H1 (cell line): ENCODE results near the gene PCYT2. TPM values are rescaled to one million over a fixed set of nuclear protein-coding genes. Genes with fewer than 3 reads are reported as not detected.

ENCODE experiments used
- CTCF ChIA-PET: fragments of 300-600 bp; sonication (Branson Sonifier 250); formaldehyde crosslinking; loops from one replicate; lab custom pipeline; 2021; ENCODE audit not compliant: partially characterized antibody; lab: Charles Lee
- POLR2A ChIA-PET: fragments of 300-600 bp; sonication (Branson Sonifier 250); formaldehyde crosslinking; loops from one replicate; lab custom pipeline; 2021; ENCODE audit warnings: inconsistent platforms; ENCODE audit not compliant: partially characterized antibody; lab: Charles Lee
- DNase-seq, 2 experiments: peaks; one replicate each; pipeline versions ENCODE4 v3.0.0 to v3.0.0-alpha.2; 2010 to 2022; ENCODE audit warnings: low spot score in 2 of 2, low read depth in 1 of 2, mixed read lengths in 1 of 2
- FAIRE-seq: peaks from 2 replicates; lab custom pipeline; 2011; peaks lifted over from hg19 to GRCh38; lab: Jason Lieb, UNC
- H2AFZ ChIP-seq: 2 replicates; pipeline ENCODE4 v1.8.1; 2012; ENCODE audit warnings: low read length, inconsistent platforms
- H2AK5ac ChIP-seq: 2 replicates; pipeline ENCODE4 v1.6.1; 2013; ENCODE audit warnings: low read depth, low read length
- H2BK120ac ChIP-seq: replicated peaks from 2 replicates; pipeline ENCODE3; 2013; ENCODE audit warnings: low read depth, low read length, inconsistent platforms
- H2BK12ac ChIP-seq: 2 replicates; pipeline ENCODE4 v1.6.1; 2013; ENCODE audit warnings: low read depth, low read length
- H2BK15ac ChIP-seq: 2 replicates; pipeline ENCODE4 v1.6.1; 2013; ENCODE audit warnings: low read length
- H2BK20ac ChIP-seq: 2 replicates; pipeline ENCODE4 v1.6.1; 2013; ENCODE audit warnings: low read length
- H2BK5ac ChIP-seq: 2 replicates; pipeline ENCODE4 v1.6.1; 2013; ENCODE audit warnings: low read depth, low read length
- H3K14ac ChIP-seq: 2 replicates; pipeline ENCODE4 v1.6.1; 2013; ENCODE audit warnings: inconsistent platforms; ENCODE audit not compliant: insufficient read length
- H3K18ac ChIP-seq: 2 replicates; pipeline ENCODE4 v1.6.1; 2013; ENCODE audit warnings: low read length; ENCODE audit errors: extremely low read depth
- H3K23ac ChIP-seq: 2 replicates; pipeline ENCODE4 v1.6.1; 2013; ENCODE audit warnings: inconsistent platforms; ENCODE audit not compliant: insufficient read length
- H3K23me2 ChIP-seq: 2 replicates; pipeline ENCODE4 v1.6.1; 2013; ENCODE audit warnings: low read depth, low read length
- H3K27ac ChIP-seq: 2 replicates; pipeline ENCODE4 v1.6.1; 2011; ENCODE audit warnings: low read depth, low read length, inconsistent platforms
- H3K27me3 ChIP-seq, 4 experiments: replicated peaks in 1 of 4; 1 replicate in 1 of 4; 2 replicates in 3 of 4; pipeline versions ENCODE4 v1.6.1 to v1.8.1; 2011 to 2013; ENCODE audit warnings: low read length in 3 of 4, mild to moderate bottlenecking in 3 of 4, inconsistent platforms in 2 of 4, mixed read lengths in 2 of 4, moderate library complexity in 1 of 4; ENCODE audit not compliant: control insufficient read depth in 3 of 4, insufficient read depth in 3 of 4; ENCODE audit errors: extremely low read depth in 1 of 4
- H3K36me3 ChIP-seq, 4 experiments: 2 replicates each; pipeline versions ENCODE4 v1.6.1 to v1.8.1; 2011 to 2013; ENCODE audit warnings: mild to moderate bottlenecking in 4 of 4, low read length in 3 of 4, moderate library complexity in 2 of 4, control low read depth in 1 of 4, inconsistent platforms in 1 of 4; ENCODE audit not compliant: insufficient read depth in 4 of 4, control insufficient read depth in 2 of 4
- H3K4ac ChIP-seq: replicated peaks from 2 replicates; pipeline ENCODE3; 2013; ENCODE audit warnings: low read length, low read depth, mixed read lengths, inconsistent platforms; ENCODE audit not compliant: insufficient read length
- H3K4me1 ChIP-seq, 4 experiments: replicated peaks in 1 of 4; 1 replicate in 1 of 4; 2 replicates in 3 of 4; pipeline versions ENCODE4 v1.6.1 to v1.8.1; 2011 to 2013; ENCODE audit warnings: low read length in 3 of 4, inconsistent platforms in 2 of 4, mixed read lengths in 1 of 4; ENCODE audit not compliant: insufficient read depth in 4 of 4, control insufficient read depth in 3 of 4
- H3K4me2 ChIP-seq, 2 experiments: 2 replicates each; pipeline versions ENCODE4 v1.6.1 to v1.8.1; 2011 to 2013; ENCODE audit warnings: low read depth in 2 of 2, low read length in 2 of 2, control low read depth in 1 of 2, inconsistent platforms in 1 of 2, mild to moderate bottlenecking in 1 of 2; ENCODE audit not compliant: insufficient read depth in 1 of 2
- H3K4me3 ChIP-seq, 4 experiments: fragments of 200-600, 300-600 bp in 1 of 4; sonication (generic), shearing (Covaris generic), sonication (Bioruptor Twin) in 1 of 4; 2 replicates each; pipeline versions ENCODE4 v1.5.1 to v1.8.1; 2011 to 2016; ENCODE audit warnings: low read length in 4 of 4, low read depth in 3 of 4, control low read depth in 2 of 4, inconsistent platforms in 2 of 4, mild to moderate bottlenecking in 2 of 4, mixed read lengths in 1 of 4, moderate library complexity in 1 of 4; ENCODE audit not compliant: insufficient read depth in 2 of 4; ENCODE audit errors: extremely low read depth in 1 of 4
- H3K56ac ChIP-seq: replicated peaks from 2 replicates; pipeline ENCODE3; 2013; ENCODE audit warnings: low read depth, mild to moderate bottlenecking, mixed read lengths, low read length, inconsistent platforms; ENCODE audit not compliant: insufficient read length
- H3K79me1 ChIP-seq: 2 replicates; pipeline ENCODE4 v1.6.1; 2013; ENCODE audit warnings: low read depth, low read length, control low read depth
- H3K79me2 ChIP-seq, 2 experiments: 2 replicates each; pipeline versions ENCODE4 v1.6.1 to v1.8.1; 2012 to 2013; ENCODE audit warnings: low read length in 2 of 2, mild to moderate bottlenecking in 2 of 2, inconsistent platforms in 1 of 2; ENCODE audit not compliant: insufficient read depth in 2 of 2, control insufficient read depth in 1 of 2
- H3K9ac ChIP-seq, 4 experiments: replicated peaks in 1 of 4; 1 replicate in 1 of 4; 2 replicates in 3 of 4; pipeline versions ENCODE4 v1.6.1 to v1.8.1; 2011 to 2013; ENCODE audit warnings: low read depth in 3 of 4, low read length in 3 of 4, control low read depth in 2 of 4, mild to moderate bottlenecking in 2 of 4, moderate library complexity in 2 of 4, inconsistent platforms in 1 of 4; ENCODE audit errors: extremely low read depth in 1 of 4
- H3K9me3 ChIP-seq, 2 experiments: 2 replicates each; pipeline versions ENCODE4 v1.6.1 to v1.8.1; 2012 to 2013; ENCODE audit warnings: mild to moderate bottlenecking in 2 of 2, moderate library complexity in 2 of 2, control low read depth in 1 of 2, inconsistent platforms in 1 of 2, low read depth in 1 of 2, low read length in 1 of 2, mixed read lengths in 1 of 2; ENCODE audit not compliant: insufficient read depth in 2 of 2
- H4K20me1 ChIP-seq, 2 experiments: replicated peaks in 1 of 2; 2 replicates each; pipeline versions ENCODE3 to v1.8.1; 2011 to 2013; ENCODE audit warnings: inconsistent platforms in 2 of 2, low read length in 2 of 2, mild to moderate bottlenecking in 1 of 2; ENCODE audit not compliant: insufficient read depth in 2 of 2, control insufficient read depth in 1 of 2
- H4K5ac ChIP-seq: 2 replicates; pipeline ENCODE4 v1.6.1; 2013; ENCODE audit warnings: low read length, low read depth, mixed read lengths, inconsistent platforms; ENCODE audit not compliant: insufficient read length
- H4K8ac ChIP-seq: 2 replicates; pipeline ENCODE4 v1.8.0; 2013; ENCODE audit warnings: mild to moderate bottlenecking, moderate library complexity, low read length, inconsistent platforms; ENCODE audit not compliant: insufficient read depth; ENCODE audit errors: extremely low read depth
- H4K91ac ChIP-seq: replicated peaks from 2 replicates; pipeline ENCODE3; 2013; ENCODE audit warnings: low read length, mixed read lengths, inconsistent platforms; ENCODE audit not compliant: insufficient read length
- ASH2L ChIP-seq: fragments of 200-600, 300-600 bp; sonication (generic); IDR thresholded peaks from one replicate; pipeline ENCODE4 v1.7.1; 2017; ENCODE audit warnings: low read length
- HDAC6 ChIP-seq: IDR thresholded peaks from one replicate; pipeline ENCODE4 v1.7.1; 2012; ENCODE audit warnings: low read depth, mild to moderate bottlenecking, inconsistent platforms, low read length, moderate library complexity
- RFX5 ChIP-seq: IDR thresholded peaks from 2 replicates; pipeline ENCODE4 v1.6.1; 2011; ENCODE audit warnings: low read depth, low read length, improper control_type of control experiment, borderline replicate concordance
- WGBS, 2 experiments: shearing (Covaris generic) in 1 of 2; methylation state at CpG; one replicate each; pipeline versions ENCODE4 v1.1.6 to v1.1.7; 2013 to 2015; ENCODE audit warnings: low lambda C conversion rate in 2 of 2, mixed read lengths in 2 of 2, inconsistent platforms in 1 of 2, low coverage in 1 of 2, missing lambda C conversion rate in 1 of 2; ENCODE audit not compliant: insufficient replicate concordance in 2 of 2, insufficient coverage in 1 of 2, insufficient read length in 1 of 2; ENCODE audit errors: extremely low coverage in 1 of 2, missing lambda C conversion rate in 1 of 2; 5-methylcytosine and 5-hydroxymethylcytosine counted together
- polyA plus RNA-seq, 7 experiments: library from polyadenylated mRNA; depleted of rRNA in 3 of 7; stranded (reverse) in 5 of 7; unstranded in 2 of 7; fragments of >200 nt in 5 of 7; fragments of 200-250 nt in 2 of 7; gene quantifications; 1 replicate in 5 of 7; 2 replicates in 1 of 7; 4 replicates in 1 of 7; pipeline versions ENCODE4 v1.2.1 to v1.2.3, GENCODE V29; 2011 to 2013; ENCODE audit warnings: missing spikeins in 2 of 7, mixed read lengths in 2 of 7
- total RNA-seq: library from RNA; stranded (reverse); fragmentation: NEBNext Ultra II Directional; extraction: Animal tissue kit (Norgen Biotek cat#: 25700); gene quantifications from 2 replicates; pipeline ENCODE4 v1.2.1, GENCODE V29; 2021

The PCYT2 gene
- total and polyA plus RNA-seq, 2 of the 8 experiments (the other 6 are each of a cell fraction or from before 2014, with no cell fraction given): 29.9 to 31.3 TPM

GRCh38 chr17:81889602-81890001 is 21.6 kb downstream of the PCYT2 start:
- H3K4me1 ChIP-seq: peaks cover 0 to 3% (median 2%) of the 10 kb centered on the region in 4 experiments; a peak in 5 of 7 replicates
- peak overlapping the region in 1 of 2 experiments; percentile 75; a peak in 1 of 4 replicates for H3K4me2 ChIP-seq
- peaks cover 8 to 41% of the 10 kb centered on the region in 2 experiments for H3K79me2 ChIP-seq
- H2AK5ac ChIP-seq: no peak overlapping the region
- H3K56ac ChIP-seq: no peak overlapping the region
- H4K91ac ChIP-seq: no peak overlapping the region
- H4K5ac ChIP-seq: no peak overlapping the region
- H3K23me2 ChIP-seq: peaks cover 5% of the 10 kb centered on the region; the same call in 1 of the 2 replicates
- POLR2A ChIA-PET: interaction anchor here (0.6 to 12.3 kb wide), 10 partner anchors 13 to 181 kb away, joined by 3 to 151 read pairs (median 4); partner anchors contain the start of gene ARHGDIA
- no peak overlapping the region for H3K27ac ChIP-seq
- no peak overlapping the region for H2BK15ac ChIP-seq
- peaks cover 18% of the 10 kb centered on the region for H3K79me1 ChIP-seq
- no peak overlapping the region for H3K4ac ChIP-seq
- peaks cover 28 to 50% (median 36%) of the 10 kb centered on the region in 4 experiments for H3K36me3 ChIP-seq
- H3K4me3 ChIP-seq: peak overlapping the region in 1 of 4 experiments; percentile 89; a peak in 3 of 8 replicates
- H4K8ac ChIP-seq: no peak overlapping the region
- CTCF ChIA-PET: no interaction called here
- no peak overlapping the region for H3K23ac ChIP-seq
- WGBS, 2 experiments: 96% methylated on average over 9 of the region's 9 CpGs; no CpG with 5 or more reads in 1 of the 2 experiments
- FAIRE-seq (no peak), DNase-seq (no peak)
- H4K20me1 ChIP-seq: peaks cover 17 to 23% of the 10 kb centered on the region in 2 experiments
- no peaks in the 10 kb centered on the region for H3K27me3 ChIP-seq
- H3K9me3 ChIP-seq: no peaks in the 10 kb centered on the region
- H2BK5ac ChIP-seq: no peak overlapping the region
- no peak overlapping the region for H3K18ac ChIP-seq
- peak overlapping the region; percentile 39; the same call in 1 of the 2 replicates for H2BK12ac ChIP-seq
- no peak overlapping the region for H3K9ac ChIP-seq
- H2BK120ac ChIP-seq: no peak overlapping the region
- H2AFZ ChIP-seq: no peak overlapping the region
- H2BK20ac ChIP-seq: no peak overlapping the region
- H3K14ac ChIP-seq: no peak overlapping the region
- TF ChIP-seq HDAC6 (no peak), RFX5 (no peak), ASH2L (no peak)
